ENCODE results near the gene CDCP2. TPM values are rescaled to one million over a fixed set of nuclear protein-coding genes. Genes with fewer than 3 reads are reported as not detected.

The CDCP2 gene
- total and polyA plus RNA-seq, 3 donors from 2014 or later = 0.06 to 0.24 (median 0.20) TPM

DNA sequence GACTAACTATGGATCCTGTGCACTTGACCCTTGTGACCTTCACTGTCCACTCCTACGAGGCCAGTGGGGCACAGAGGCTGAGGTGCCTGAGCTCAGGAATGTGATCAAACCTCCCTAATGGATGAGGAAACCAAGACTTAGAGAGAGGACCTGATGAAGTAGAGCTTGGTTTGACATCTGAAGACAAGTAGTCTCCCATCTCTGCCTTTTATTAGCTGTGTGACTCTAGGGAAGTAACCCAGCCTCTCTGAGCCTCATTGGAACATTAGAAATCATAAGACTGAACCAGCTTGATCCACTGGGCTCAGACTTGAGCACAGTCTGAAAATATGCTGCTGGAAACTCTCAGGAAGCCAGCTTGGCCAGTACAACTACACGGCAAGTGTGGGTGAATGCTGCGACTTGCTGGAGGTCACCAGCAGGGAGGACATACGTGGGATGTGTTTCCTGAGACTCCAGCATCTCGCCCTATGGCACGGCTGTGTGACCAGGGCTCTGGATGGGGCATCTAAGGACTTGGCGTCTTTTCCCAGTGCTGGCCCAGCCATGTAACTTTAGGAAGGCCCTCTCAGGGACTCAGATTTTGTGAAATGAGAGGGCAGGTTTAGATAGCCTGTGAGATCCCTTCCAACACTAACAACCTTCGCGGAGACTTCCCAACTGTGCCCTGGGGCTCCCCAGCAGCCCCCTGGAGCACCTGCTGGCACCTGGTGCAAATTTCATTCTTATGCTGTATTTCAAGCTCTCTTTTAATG lies 10.5 kb downstream of the CDCP2 start:
- intact Hi-C loops (cut with DNase I; ENCODE audit: low total_unique reads) = no loop called here
- H3K27me3 ChIP-seq = no peaks in the 10 kb centered on the region
- 68 to 81% methylated on average over 9 of the region's 9 CpGs for WGBS, 2 donors
- TF ChIP-seq, protein P1, sequence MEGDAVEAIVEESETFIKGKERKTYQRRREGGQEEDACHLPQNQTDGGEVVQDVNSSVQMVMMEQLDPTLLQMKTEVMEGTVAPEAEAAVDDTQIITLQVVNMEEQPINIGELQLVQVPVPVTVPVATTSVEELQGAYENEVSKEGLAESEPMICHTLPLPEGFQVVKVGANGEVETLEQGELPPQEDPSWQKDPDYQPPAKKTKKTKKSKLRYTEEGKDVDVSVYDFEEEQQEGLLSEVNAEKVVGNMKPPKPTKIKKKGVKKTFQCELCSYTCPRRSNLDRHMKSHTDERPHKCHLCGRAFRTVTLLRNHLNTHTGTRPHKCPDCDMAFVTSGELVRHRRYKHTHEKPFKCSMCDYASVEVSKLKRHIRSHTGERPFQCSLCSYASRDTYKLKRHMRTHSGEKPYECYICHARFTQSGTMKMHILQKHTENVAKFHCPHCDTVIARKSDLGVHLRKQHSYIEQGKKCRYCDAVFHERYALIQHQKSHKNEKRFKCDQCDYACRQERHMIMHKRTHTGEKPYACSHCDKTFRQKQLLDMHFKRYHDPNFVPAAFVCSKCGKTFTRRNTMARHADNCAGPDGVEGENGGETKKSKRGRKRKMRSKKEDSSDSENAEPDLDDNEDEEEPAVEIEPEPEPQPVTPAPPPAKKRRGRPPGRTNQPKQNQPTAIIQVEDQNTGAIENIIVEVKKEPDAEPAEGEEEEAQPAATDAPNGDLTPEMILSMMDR (IDR thresholded peaks at IDR 0.05) = no peak
- TF ChIP-seq POLR2A (IDR thresholded peaks at IDR 0.05) = no peak
- no peak overlapping the region for H3K4me3 ChIP-seq
- H3K27ac ChIP-seq = no peak overlapping the region
- no peaks in the 10 kb centered on the region for H3K36me3 ChIP-seq (ENCODE audit: low read depth, missing control alignments)
- DNase-seq = no peak
- no peaks in the 10 kb centered on the region for H3K9me3 ChIP-seq
- no peaks in the 10 kb centered on the region for H3K4me1 ChIP-seq

DNA sequence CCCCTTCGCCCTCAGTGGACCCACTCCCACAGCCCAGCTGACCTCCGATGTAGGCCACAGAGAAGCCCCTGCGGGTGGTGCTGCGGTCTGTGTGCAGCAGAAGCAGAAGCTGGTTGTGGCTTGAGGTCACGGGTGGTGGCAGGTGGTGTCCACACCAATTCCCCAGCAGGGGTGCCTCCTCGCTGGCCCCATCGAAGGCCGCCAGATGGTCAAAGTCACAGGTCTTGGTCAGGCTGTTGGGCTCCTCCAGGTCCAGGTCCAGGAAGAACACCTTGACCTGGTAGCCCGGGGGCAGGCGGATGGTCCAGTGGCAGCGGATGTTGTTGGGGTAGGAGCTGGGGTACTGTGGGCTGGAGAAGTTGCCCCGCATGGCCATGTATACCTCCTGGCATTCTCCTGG lies 13.1 kb downstream of the CDCP2 start:
- WGBS, 2 donors = 98 to 100% methylated on average over 4 to 12 of the region's 12 CpGs
- Histone ChIP-seq H3K36me3 (ENCODE audit: low read depth, missing control alignments) (no peaks in the 10 kb centered on the region), H3K4me1 (peaks cover 5% of the 10 kb centered on the region), H3K27me3 (no peaks in the 10 kb centered on the region), H3K27ac (no peak overlapping the region), H3K4me3 (no peak overlapping the region), H3K9me3 (no peaks in the 10 kb centered on the region)
- DNase-seq = no peak
- intact Hi-C loops (cut with DNase I; ENCODE audit: low total_unique reads) = no loop called here
- TF ChIP-seq POLR2A (IDR thresholded peaks at IDR 0.05) = no peak
- TF ChIP-seq, protein P1 (IDR thresholded peaks at IDR 0.05) = no peak

DNA sequence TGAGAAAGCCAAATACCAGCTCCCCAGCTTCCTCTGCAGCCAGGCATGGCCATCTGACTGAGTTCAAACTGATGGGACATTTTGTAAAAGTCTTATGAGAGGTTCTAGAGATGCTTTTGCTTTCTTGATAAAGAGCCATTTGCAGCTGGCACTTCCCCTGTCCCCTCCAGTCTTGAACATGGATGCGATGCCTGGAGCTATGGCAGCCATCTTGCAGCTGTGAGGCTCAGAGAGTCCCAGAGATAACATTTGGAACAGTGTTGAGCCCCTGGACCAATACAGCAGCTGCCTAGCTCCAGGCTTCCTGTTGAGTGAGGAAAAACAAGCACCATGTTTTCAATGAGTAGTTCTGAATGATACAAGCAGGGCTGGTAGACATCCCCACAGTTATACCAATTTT lies 13.8 kb downstream of the CDCP2 start:
- Histone ChIP-seq H3K27ac (no peak overlapping the region), H3K4me1 (peaks cover 5% of the 10 kb centered on the region), H3K27me3 (no peaks in the 10 kb centered on the region), H3K4me3 (no peak overlapping the region), H3K9me3 (no peaks in the 10 kb centered on the region), H3K36me3 (ENCODE audit: low read depth, missing control alignments) (no peaks in the 10 kb centered on the region)
- WGBS, 2 donors = 100% methylated on average over 1 of the region's 1 CpG
- intact Hi-C loops (cut with DNase I; ENCODE audit: low total_unique reads) = no loop called here
- TF ChIP-seq POLR2A (IDR thresholded peaks at IDR 0.05) = no peak
- TF ChIP-seq, protein P1 (IDR thresholded peaks at IDR 0.05) = no peak
- no peak for DNase-seq

DNA sequence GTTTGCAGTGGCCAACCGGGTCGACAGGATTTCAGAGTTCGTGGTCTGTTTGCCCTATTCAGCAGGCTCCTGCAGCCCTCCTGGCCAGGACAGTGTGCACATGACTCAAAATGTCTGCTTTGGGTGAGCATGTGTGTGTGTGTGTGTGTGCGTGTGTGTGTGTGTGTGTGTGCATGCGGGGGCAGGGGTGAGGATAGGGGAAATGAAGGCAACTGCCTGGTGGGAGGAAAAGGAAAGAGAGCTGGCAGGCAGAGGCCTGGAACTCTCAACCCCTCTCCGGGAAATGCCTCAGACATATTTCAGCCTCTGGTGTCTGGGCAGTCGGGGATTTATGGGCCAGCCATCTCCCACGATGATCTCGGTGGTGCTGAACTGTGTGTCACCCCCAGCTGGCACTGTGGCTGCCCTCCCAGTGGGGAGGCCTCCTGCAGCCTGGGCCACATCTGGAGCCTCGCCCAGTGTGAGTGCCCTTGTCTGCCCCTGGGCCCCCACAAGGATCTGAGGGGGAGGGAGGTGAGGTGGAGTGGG lies 15.2 kb downstream of the CDCP2 start:
- Histone ChIP-seq H3K36me3 (ENCODE audit: low read depth, missing control alignments) (no peaks in the 10 kb centered on the region), H3K4me3 (no peak overlapping the region), H3K27ac (no peak overlapping the region), H3K4me1 (peaks cover 5% of the 10 kb centered on the region), H3K9me3 (no peaks in the 10 kb centered on the region), H3K27me3 (no peaks in the 10 kb centered on the region)
- no peak for DNase-seq
- intact Hi-C loops (cut with DNase I; ENCODE audit: low total_unique reads) = no loop called here
- TF ChIP-seq POLR2A (IDR thresholded peaks at IDR 0.05) = no peak
- TF ChIP-seq, protein P1 (IDR thresholded peaks at IDR 0.05) = no peak
- WGBS, 2 donors = 49 to 58% methylated on average over 8 to 10 of the region's 10 CpGs
